Stimulated activated CD4-positive, alpha-beta T cell treated with anti-CD3 and anti-CD28 coated beads, Interleukin-4, amount 100 ng/mL, for 48 hours (primary cell): ENCODE results near the gene ZNF580.

ENCODE experiments used
- DNase-seq, 2 donors: peaks; one replicate each; pipeline ENCODE4 v3.0.0-alpha.2; 2020; ENCODE audit warnings: low read depth in 2 of 2

The ZNF580 gene

GRCh38 chr19:55691561-55692481 lies 51.0 kb downstream of the ZNF580 start:
- DNase-seq, result no peak

GRCh38 chr19:55692681-55693081 lies 51.9 kb downstream of the ZNF580 start:
- no peak for DNase-seq
